Measurements from ENCODE around the gene PEX3. TPM values are rescaled to one million over a fixed set of nuclear protein-coding genes. Genes with fewer than 3 reads are reported as not detected.

The PEX3 gene
- total and polyA plus RNA-seq, 2 of the 4 experiments (the other 2 are of a cell fraction) = 13.3 to 13.7 TPM

DNA sequence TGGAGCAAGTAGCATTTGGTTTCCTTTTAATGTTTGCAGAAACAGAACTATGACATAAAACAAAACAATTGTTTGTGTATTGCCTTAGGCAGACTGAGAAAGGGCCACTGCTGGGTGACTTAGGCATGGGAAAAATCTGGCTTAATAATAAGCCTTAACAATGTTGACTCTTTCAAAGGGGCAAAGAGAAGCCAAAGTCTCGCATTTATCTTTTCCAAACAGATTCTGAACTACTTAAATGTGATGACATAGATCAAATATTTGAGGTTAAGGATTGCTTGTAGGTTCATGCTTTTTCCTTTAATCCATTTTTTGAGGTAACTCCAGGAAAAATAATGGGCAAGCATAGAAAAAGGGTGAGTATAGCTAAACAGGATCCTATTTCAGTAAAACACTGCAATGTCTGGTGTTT, 39.7 kb upstream of the PEX3 start:
- Histone ChIP-seq H2AK9ac (replicated peaks; ENCODE audit: low read depth, low read length, poor library complexity) (no peak overlapping the region), H4K20me1 (ENCODE audit: insufficient read depth, low read length) (no peaks in the 10 kb centered on the region), H2BK120ac (ENCODE audit: low read depth, low read length) (no peak overlapping the region), H2AFZ (replicated peaks; ENCODE audit: low read length, poor library complexity) (no peak overlapping the region), H3K79me1 (ENCODE audit: low read depth in 1 of 2, low read length in 2 of 2) (no peaks in the 10 kb centered on the region), H3K4ac (ENCODE audit: low read depth, low read length) (no peak overlapping the region), H3K27me3 (ENCODE audit: control insufficient read depth, insufficient read depth, low read length) (no peaks in the 10 kb centered on the region; the same call in none of the 2 replicates), H4K91ac (ENCODE audit: insufficient read depth, low read depth, low read length) (no peak overlapping the region), H3K14ac (replicated peaks; ENCODE audit: low read depth, low read length) (no peak overlapping the region), H3K4me2 (ENCODE audit: low read depth, low read length) (no peak overlapping the region), H3K36me3 (ENCODE audit: control insufficient read depth, insufficient read depth, low read length) (no peaks in the 10 kb centered on the region), H3K18ac (ENCODE audit: low read depth, low read length) (no peak overlapping the region), H2AK5ac (ENCODE audit: low read depth, low read length) (no peak overlapping the region), H3K56ac (ENCODE audit: extremely low read depth, insufficient read depth, low read length) (no peak overlapping the region), H2BK5ac (ENCODE audit: low read depth, low read length, poor library complexity, severe bottlenecking) (no peak overlapping the region), H3K4me1 (ENCODE audit: control insufficient read depth, insufficient read depth, low read length) (no peaks in the 10 kb centered on the region; the same call in 1 of the 2 replicates), H4K8ac (ENCODE audit: low read depth in 2 of 2, low read length in 2 of 2) (no peak overlapping the region), H3K4me3 (ENCODE audit: insufficient read depth, low read depth, low read length) (no peak overlapping the region), H3K9me1 (ENCODE audit: insufficient read depth, low read length) (no peaks in the 10 kb centered on the region), H3K23ac (ENCODE audit: low read depth, low read length) (no peak overlapping the region), H2BK15ac (ENCODE audit: low read depth, low read length) (no peak overlapping the region), H3K9ac (ENCODE audit: low read depth, low read length) (no peak overlapping the region), H3K27ac (ENCODE audit: insufficient read depth, low read length) (no peak overlapping the region), H4K5ac (ENCODE audit: low read depth, low read length) (no peak overlapping the region), H3K9me3 (ENCODE audit: control insufficient read depth, insufficient read depth, low read length) (no peaks in the 10 kb centered on the region), H2BK20ac (ENCODE audit: low read depth, low read length) (no peak overlapping the region)
- peak; percentile 68 for ATAC-seq (ENCODE audit: low read depth)
- in situ Hi-C loops (cut with MboI; ENCODE audit: low sequenced_read_pairs) (no loop called here), intact Hi-C loops (cut with micrococcal nuclease) (no loop called here), dilution Hi-C loops (cut with HindIII; ENCODE audit: low sequenced_read_pairs, unreplicated experiment) (no loop called here)
- TF ChIP-seq ELK1 (IDR thresholded peaks at IDR 0.05; ENCODE audit: borderline replicate concordance, low read depth, low read length) (no peak), BHLHE40 (IDR thresholded peaks at IDR 0.05; ENCODE audit: low read depth, low read length) (no peak)
- DNase-seq = peak; percentile 54
- ChIA-PET POLR2A (ENCODE audit: unreplicated experiment) (no interaction called here), CTCF (interaction anchor here (0.6 to 0.7 kb wide), 4 partner anchors 8 to 625 kb away, joined by 3 to 4 read pairs (median 3); partner anchors contain the start of gene HIVEP2)
- no CpG with 5 or more reads among the region's 1 CpG for WGBS, 2 experiments (ENCODE audit: extremely low coverage in 2 of 2, insufficient read length in 1 of 2)
- no TSS peak for BruUV-seq (replicated peaks)
